Measurements from ENCODE around the gene MYH11. TPM values are rescaled to one million over a fixed set of nuclear protein-coding genes. Genes with fewer than 3 reads are reported as not detected.
A peak's percentile ranks its signal among the peaks of the same experiment; 100 is the strongest.

MYH11 gene
- total RNA-seq, 1 donor from 2014 or later = 0.07 TPM

- Mint-ChIP-seq H3K36me3 (no peaks in the 10 kb centered on the region), H3K4me1 (peaks cover 6% of the 10 kb centered on the region), H3K27ac (no peak overlapping the region), H3K9me3 (no peaks in the 10 kb centered on the region), H3K4me3 (no peak overlapping the region), H3K27me3 (ENCODE audit: insufficient read depth, low read depth) (peaks cover 39% of the 10 kb centered on the region)
- H3K4me2 ChIP-seq = peak overlapping the region; percentile 93
- peaks cover 70% of the 10 kb centered on the region for H3K27me3 ChIP-seq
- H3K9ac ChIP-seq = no peak overlapping the region
- no peak overlapping the region for H3K27ac ChIP-seq
- DNase-seq (ENCODE audit: low spot score) = no peak
- peaks cover 10% of the 10 kb centered on the region for H3K4me1 ChIP-seq
- no peaks in the 10 kb centered on the region for H3K36me3 ChIP-seq
- no peak overlapping the region for H2AFZ ChIP-seq (replicated peaks)
- H3F3A ChIP-seq (ENCODE audit: low read depth) = peaks cover 12% of the 10 kb centered on the region
- no peaks in the 10 kb centered on the region for H3K79me2 ChIP-seq (ENCODE audit: low read depth)
- H3K9me3 ChIP-seq (ENCODE audit: low read depth) = no peaks in the 10 kb centered on the region
- peaks cover 3% of the 10 kb centered on the region for H4K20me1 ChIP-seq (ENCODE audit: low read depth)
- H3K4me3 ChIP-seq = peak overlapping the region; percentile 66
- TF ChIP-seq EZH2 (IDR thresholded peaks at IDR 0.05) = no peak
- no peak for TF ChIP-seq EZH2phosphoT487 (IDR thresholded peaks at IDR 0.05)
- TF ChIP-seq CTCF (IDR thresholded peaks at IDR 0.05) = no peak
These were observed 646 bp downstream of the MYH11 start for GRCh38 chr16:15856182-15856581.

GRCh38 chr16:15855704-15856003 lies 1.2 kb downstream of the MYH11 start:
- Histone ChIP-seq H3K27me3 (peaks cover 70% of the 10 kb centered on the region), H3K36me3 (no peaks in the 10 kb centered on the region), H3K27ac (no peak overlapping the region), H4K20me1 (ENCODE audit: low read depth) (peaks cover 3% of the 10 kb centered on the region), H3K4me3 (no peak overlapping the region), H2AFZ (replicated peaks) (no peak overlapping the region), H3K79me2 (ENCODE audit: low read depth) (no peaks in the 10 kb centered on the region), H3K9me3 (ENCODE audit: low read depth) (no peaks in the 10 kb centered on the region), H3K4me1 (peaks cover 10% of the 10 kb centered on the region), H3K4me2 (no peak overlapping the region), H3K9ac (no peak overlapping the region), H3F3A (ENCODE audit: low read depth) (peaks cover 12% of the 10 kb centered on the region)
- no peaks in the 10 kb centered on the region for H3K36me3 Mint-ChIP-seq
- peaks cover 6% of the 10 kb centered on the region for H3K4me1 Mint-ChIP-seq
- DNase-seq (ENCODE audit: low spot score) = no peak
- no peak overlapping the region for H3K27ac Mint-ChIP-seq
- H3K4me3 Mint-ChIP-seq = no peak overlapping the region
- H3K27me3 Mint-ChIP-seq (ENCODE audit: insufficient read depth, low read depth) = peaks cover 39% of the 10 kb centered on the region
- no peaks in the 10 kb centered on the region for H3K9me3 Mint-ChIP-seq
- TF ChIP-seq EZH2phosphoT487 (IDR thresholded peaks at IDR 0.05) (no peak), CTCF (IDR thresholded peaks at IDR 0.05) (no peak), EZH2 (IDR thresholded peaks at IDR 0.05) (no peak)

- peaks cover 10% of the 10 kb centered on the region for H3K4me1 ChIP-seq
- no peaks in the 10 kb centered on the region for H3K36me3 ChIP-seq
- Mint-ChIP-seq H3K36me3 (no peaks in the 10 kb centered on the region), H3K27ac (no peak overlapping the region), H3K4me1 (peaks cover 6% of the 10 kb centered on the region), H3K9me3 (no peaks in the 10 kb centered on the region), H3K27me3 (ENCODE audit: insufficient read depth, low read depth) (peaks cover 41% of the 10 kb centered on the region), H3K4me3 (no peak overlapping the region)
- H3K79me2 ChIP-seq (ENCODE audit: low read depth) = no peaks in the 10 kb centered on the region
- peaks cover 12% of the 10 kb centered on the region for H3F3A ChIP-seq (ENCODE audit: low read depth)
- peaks cover 70% of the 10 kb centered on the region for H3K27me3 ChIP-seq
- H3K9me3 ChIP-seq (ENCODE audit: low read depth) = no peaks in the 10 kb centered on the region
- no peak overlapping the region for H3K4me2 ChIP-seq
- H4K20me1 ChIP-seq (ENCODE audit: low read depth) = peaks cover 3% of the 10 kb centered on the region
- DNase-seq (ENCODE audit: low spot score) = no peak
- H3K27ac ChIP-seq = no peak overlapping the region
- H2AFZ ChIP-seq (replicated peaks) = no peak overlapping the region
- H3K4me3 ChIP-seq = no peak overlapping the region
- no peak for TF ChIP-seq EZH2phosphoT487 (IDR thresholded peaks at IDR 0.05)
- TF ChIP-seq EZH2 (IDR thresholded peaks at IDR 0.05) = no peak
- no peak for TF ChIP-seq CTCF (IDR thresholded peaks at IDR 0.05)
- no peak overlapping the region for H3K9ac ChIP-seq
These were observed 1.7 kb downstream of the MYH11 start for GRCh38 chr16:15854906-15855703.

Measured in neural progenitor cell (in vitro differentiated cells).